Measurements from ENCODE around the gene RPS15. TPM values are rescaled to one million over a fixed set of nuclear protein-coding genes. Genes with fewer than 3 reads are reported as not detected.

Gene RPS15
- total RNA-seq, 2 donors from 2014 or later = 714 to 737 TPM

DNA sequence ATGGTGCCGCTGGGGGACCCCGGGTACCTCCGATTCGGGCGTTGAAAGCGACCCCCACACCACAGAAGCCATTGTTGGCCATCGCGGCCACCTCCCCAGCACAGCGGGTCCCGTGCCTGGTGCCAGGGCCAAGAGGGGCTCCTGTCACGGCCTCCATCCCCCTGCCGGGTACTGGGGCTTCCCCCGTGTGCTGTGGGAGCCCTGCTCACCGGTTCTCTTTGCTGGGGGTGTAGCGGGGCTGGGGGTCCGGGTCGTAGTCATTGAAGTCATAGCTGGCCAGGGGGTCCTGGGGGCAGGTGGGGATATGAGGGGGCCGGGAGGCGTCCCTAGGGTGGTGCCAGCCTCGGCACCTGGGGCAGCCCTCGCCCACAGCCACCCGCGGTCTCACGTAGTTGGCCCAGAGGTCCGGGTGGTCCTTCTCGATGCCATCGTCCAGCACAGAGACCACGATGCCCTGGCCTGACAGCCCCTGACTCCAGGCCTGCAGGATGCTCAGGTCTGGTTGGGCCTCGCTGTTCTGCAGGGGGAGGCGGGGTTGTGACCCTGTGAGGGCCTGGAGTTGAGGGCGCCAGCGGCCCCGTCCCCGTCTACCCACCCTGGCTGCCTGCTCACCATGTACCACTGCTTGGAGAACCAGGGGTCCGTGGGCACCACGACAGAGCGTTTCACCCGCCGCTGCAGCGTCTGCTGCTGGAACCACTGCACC lies 49.5 kb downstream of the RPS15 start:
- intact Hi-C loops (cut with DNase I) = no loop called here
- ATAC-seq (no peak), DNase-seq (no peak)

DNA sequence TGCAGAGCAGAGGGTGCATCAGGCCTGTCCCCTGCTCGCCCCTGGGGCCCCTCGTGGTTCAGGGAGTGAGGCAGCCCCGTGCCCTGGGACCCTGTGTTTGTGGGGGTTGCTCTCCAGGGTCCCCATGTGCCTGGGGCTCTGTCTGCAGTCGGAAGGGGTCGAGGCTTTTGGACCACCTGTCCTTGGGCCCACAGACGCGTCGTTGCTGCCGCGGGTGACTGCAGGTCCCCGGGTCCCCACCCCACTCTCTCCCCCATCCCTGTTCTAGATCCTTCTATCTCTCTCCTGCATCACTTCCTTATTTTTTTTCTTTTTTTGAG lies 50.0 kb downstream of the RPS15 start:
- no peak for ATAC-seq
- intact Hi-C loops (cut with DNase I) = no loop called here
- DNase-seq = no peak

- intact Hi-C loops (cut with DNase I) = no loop called here
- no peak for ATAC-seq
- DNase-seq = no peak
Observed at GRCh38 chr19:1489463-1490310, 51.5 kb downstream of the RPS15 start.

Other genes with a start within 250 kb of the RPS15 start
- 10 to 100 TPM; 48.2 to 53.0 TPM for gene STK11, start 232.6 kb upstream of the RPS15 start, total RNA-seq
- 1 to 10 TPM; 1.6 to 3.8 TPM for gene CBARP, start 200.4 kb upstream of the RPS15 start, total RNA-seq
- gene ATP5F1D, start 196.6 kb upstream of the RPS15 start, total RNA-seq = 100 to 1,000 TPM; 540 to 639 TPM
- gene MIDN, start 189.8 kb upstream of the RPS15 start, total RNA-seq = 100 to 1,000 TPM in 1 of 2 donors, 10 to 100 TPM in 1; 58.7 to 148 TPM
- gene CIRBP, start 169.1 kb upstream of the RPS15 start, total RNA-seq = 100 to 1,000 TPM; 229 to 379 TPM
- gene FAM174C, start 162.9 kb upstream of the RPS15 start, total RNA-seq = 10 to 100 TPM; 19.2 to 21.4 TPM
- not detected for gene EFNA2, start 152.5 kb upstream of the RPS15 start, total RNA-seq
- gene NDUFS7, start 54.5 kb upstream of the RPS15 start, total RNA-seq = 100 to 1,000 TPM; 240 to 267 TPM
- gene GAMT, start 36.9 kb upstream of the RPS15 start, total RNA-seq = 10 to 100 TPM; 36.0 to 48.1 TPM
- 10 to 100 TPM; 74.1 to 95.7 TPM for gene DAZAP1, start 30.8 kb upstream of the RPS15 start, total RNA-seq
- under 1 TPM; 0.18 to 0.21 TPM for gene APC2, start 11.7 kb downstream of the RPS15 start, total RNA-seq
- gene C19orf25, start 40.8 kb downstream of the RPS15 start, total RNA-seq = 10 to 100 TPM; 16.1 to 18.9 TPM
- 1 to 10 TPM in 1 of 2 donors, under 1 TPM in 1; 0.89 to 1.6 TPM for gene PCSK4, start 52.0 kb downstream of the RPS15 start, total RNA-seq
- gene REEP6, start 52.8 kb downstream of the RPS15 start, total RNA-seq = 1 to 10 TPM; 2.2 to 2.3 TPM
- gene ADAMTSL5, start 74.6 kb downstream of the RPS15 start, total RNA-seq = 10 to 100 TPM; 18.9 to 25.0 TPM
- not detected for gene PLK5, start 85.7 kb downstream of the RPS15 start, total RNA-seq
- 10 to 100 TPM; 10.9 to 12.0 TPM for gene MEX3D, start 129.9 kb downstream of the RPS15 start, total RNA-seq
- 10 to 100 TPM; 58.0 to 60.8 TPM for gene MBD3, start 154.5 kb downstream of the RPS15 start, total RNA-seq
- gene UQCR11, start 167.1 kb downstream of the RPS15 start, total RNA-seq = 100 to 1,000 TPM; 674 to 933 TPM
- 10 to 100 TPM; 24.1 to 25.8 TPM for gene TCF3, start 214.2 kb downstream of the RPS15 start, total RNA-seq

Measured in left cardiac atrium (tissue), 4 donors.